ENCODE results near the gene ABCC1. TPM values are rescaled to one million over a fixed set of nuclear protein-coding genes. Genes with fewer than 3 reads are reported as not detected.

ABCC1 gene
- total and polyA plus RNA-seq, 2 of the 8 experiments (the other 6 are each of a cell fraction or from before 2014, with no cell fraction given), result 42.6 to 66.8 TPM

DNA sequence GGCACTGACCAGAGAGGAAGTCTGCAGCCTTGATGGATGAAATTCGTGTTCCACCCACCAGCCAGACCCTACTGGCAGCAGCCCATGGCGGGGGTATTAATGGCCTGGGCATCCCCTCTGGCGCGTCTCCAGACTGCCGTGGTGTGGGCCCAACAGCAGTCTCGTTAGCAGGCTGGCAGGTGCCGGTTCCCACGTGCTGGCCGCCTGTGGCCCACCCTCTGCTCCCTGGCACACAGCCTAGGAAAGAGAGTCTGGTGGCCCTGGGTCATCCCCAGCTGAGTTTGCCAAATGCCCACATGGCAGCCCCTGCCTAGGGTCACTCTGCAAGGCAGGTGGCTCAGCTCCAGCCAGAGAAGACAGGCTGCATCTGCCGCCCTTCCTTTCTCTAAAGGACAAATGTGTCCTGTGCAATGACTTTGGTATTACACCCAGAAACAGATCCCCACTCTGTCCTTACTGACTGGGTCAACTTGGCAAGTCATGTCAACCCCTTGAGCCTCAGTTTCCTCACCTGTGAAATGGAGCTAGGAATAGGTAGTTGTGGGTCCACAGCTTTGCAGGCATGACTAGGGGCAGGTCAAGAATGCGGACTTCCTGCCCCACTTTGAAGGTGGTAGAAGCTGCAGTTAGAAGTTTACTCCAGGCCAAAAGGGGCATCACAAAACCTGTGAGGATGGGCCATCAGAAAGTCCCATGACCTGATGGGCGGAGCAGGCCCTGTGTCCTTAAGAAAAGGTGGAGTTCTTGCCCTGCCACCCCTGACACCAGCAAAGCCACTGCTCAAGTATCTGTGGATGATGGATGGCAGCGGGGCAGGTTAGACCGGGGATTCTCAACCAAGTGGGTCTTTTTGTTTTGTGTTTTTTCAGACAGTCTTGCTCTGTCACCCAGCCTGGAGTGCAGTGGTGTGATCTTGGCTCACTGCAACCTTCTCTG, 197.2 kb downstream of the ABCC1 start:
- Histone ChIP-seq H2AFZ (ENCODE audit: low read length) (no peak overlapping the region), H3K36me3 (ENCODE audit: control insufficient read depth in 2 of 4, insufficient read depth in 4 of 4, low read length in 3 of 4) (peaks cover 0 to 15% (median 6%) of the 10 kb centered on the region in 4 experiments; a peak in 5 of 8 replicates), H3K4ac (replicated peaks; ENCODE audit: insufficient read length, low read depth, low read length) (no peak overlapping the region), H3K4me1 (replicated peaks in 1 of 4; ENCODE audit: control insufficient read depth in 3 of 4, insufficient read depth in 4 of 4, low read length in 3 of 4) (peaks cover 0 to 4% (median under 1%) of the 10 kb centered on the region in 4 experiments; a peak in 1 of 7 replicates), H3K27me3 (replicated peaks in 1 of 4; ENCODE audit: control insufficient read depth in 3 of 4, extremely low read depth in 1 of 4, insufficient read depth in 3 of 4, low read length in 3 of 4) (no peaks in the 10 kb centered on the region), H2BK5ac (ENCODE audit: low read depth, low read length) (no peak overlapping the region), H2BK15ac (ENCODE audit: low read length) (no peak overlapping the region), H3K4me2 (ENCODE audit: insufficient read depth in 1 of 2, low read depth in 2 of 2, low read length in 2 of 2) (no peak overlapping the region), H3K4me3 (ENCODE audit: extremely low read depth in 1 of 4, insufficient read depth in 2 of 4, low read depth in 3 of 4, low read length in 4 of 4) (no peak overlapping the region), H3K23me2 (ENCODE audit: low read depth, low read length) (no peaks in the 10 kb centered on the region), H4K5ac (ENCODE audit: insufficient read length, low read depth, low read length) (no peak overlapping the region), H2BK20ac (ENCODE audit: low read length) (no peak overlapping the region), H3K14ac (ENCODE audit: insufficient read length) (no peak overlapping the region), H3K79me2 (ENCODE audit: control insufficient read depth in 1 of 2, insufficient read depth in 2 of 2, low read length in 2 of 2) (no peaks in the 10 kb centered on the region), H2BK12ac (ENCODE audit: low read depth, low read length) (no peak overlapping the region), H3K23ac (ENCODE audit: insufficient read length) (no peak overlapping the region), H3K79me1 (ENCODE audit: low read depth, low read length) (no peaks in the 10 kb centered on the region; the same call in 1 of the 2 replicates), H3K9me3 (ENCODE audit: insufficient read depth in 2 of 2, low read depth in 1 of 2, low read length in 1 of 2) (no peaks in the 10 kb centered on the region), H4K8ac (ENCODE audit: extremely low read depth, insufficient read depth, low read length) (no peak overlapping the region; the same call in 1 of the 2 replicates), H2AK5ac (ENCODE audit: low read depth, low read length) (no peak overlapping the region), H3K9ac (replicated peaks in 1 of 4; ENCODE audit: extremely low read depth in 1 of 4, low read depth in 3 of 4, low read length in 3 of 4) (no peak overlapping the region), H3K27ac (ENCODE audit: low read depth, low read length) (no peak overlapping the region; the same call in 1 of the 2 replicates), H4K91ac (replicated peaks; ENCODE audit: insufficient read length, low read length) (no peak overlapping the region), H4K20me1 (replicated peaks in 1 of 2; ENCODE audit: control insufficient read depth in 1 of 2, insufficient read depth in 2 of 2, low read length in 2 of 2) (peaks cover 3% of the 10 kb centered on the region in 2 experiments), H3K56ac (replicated peaks; ENCODE audit: insufficient read length, low read depth, low read length) (no peak overlapping the region), H3K18ac (ENCODE audit: extremely low read depth, low read length) (no peak overlapping the region), H2BK120ac (replicated peaks; ENCODE audit: low read depth, low read length) (no peak overlapping the region)
- POLR2A ChIA-PET (ENCODE audit: partially characterized antibody), result no interaction called here
- WGBS, 2 experiments (ENCODE audit: extremely low coverage in 1 of 2, insufficient coverage in 1 of 2, insufficient read length in 1 of 2, insufficient replicate concordance in 2 of 2, low coverage in 1 of 2, low lambda C conversion rate in 2 of 2, missing lambda C conversion rate in 1 of 2), result 85% methylated on average over 14 of the region's 14 CpGs; no CpG with 5 or more reads in 1 of the 2 experiments
- FAIRE-seq, result no peak
- TF ChIP-seq TAF7 (optimal IDR thresholded peaks at IDR 0.05; ENCODE audit: borderline replicate concordance, low read depth, low read length) (no peak), SP2 (IDR thresholded peaks at IDR 0.05; ENCODE audit: low read length) (no peak), BCL11A (IDR thresholded peaks at IDR 0.05; ENCODE audit: low read depth in 2 of 2, low read length in 2 of 2) (no peak), POLR2AphosphoS5 (IDR thresholded peaks at IDR 0.05; ENCODE audit: low read depth, low read length) (peak; percentile 3; the same call in 1 of the 2 replicates), POLR2A (IDR thresholded peaks at IDR 0.05; ENCODE audit: control extremely low read depth in 1 of 2, low read depth in 2 of 2, low read length in 2 of 2) (no peak)
- TF ChIP-seq, protein P1, sequence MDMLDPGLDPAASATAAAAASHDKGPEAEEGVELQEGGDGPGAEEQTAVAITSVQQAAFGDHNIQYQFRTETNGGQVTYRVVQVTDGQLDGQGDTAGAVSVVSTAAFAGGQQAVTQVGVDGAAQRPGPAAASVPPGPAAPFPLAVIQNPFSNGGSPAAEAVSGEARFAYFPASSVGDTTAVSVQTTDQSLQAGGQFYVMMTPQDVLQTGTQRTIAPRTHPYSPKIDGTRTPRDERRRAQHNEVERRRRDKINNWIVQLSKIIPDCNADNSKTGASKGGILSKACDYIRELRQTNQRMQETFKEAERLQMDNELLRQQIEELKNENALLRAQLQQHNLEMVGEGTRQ (IDR thresholded peaks at IDR 0.05; ENCODE audit: low read length), result no peak
- CTCF ChIA-PET (ENCODE audit: partially characterized antibody), result interaction anchor here (1.1 kb wide), 1 partner anchor 387 kb away, joined by 3 read pairs; no protein-coding TSS in a partner anchor
- no peak for DNase-seq (ENCODE audit: low read depth in 1 of 2, low spot score in 2 of 2)
